22Rv1 (cell line): ENCODE measurements around the gene ANKAR.

Experiments
- ZFX ChIP-seq: fragments of 450-650 bp; IDR thresholded peaks from 2 replicates; pipeline ENCODE4 v1.6.1; 2017; ENCODE audit warnings: antibody characterized with exemption, borderline replicate concordance
- TF ChIP-seq, protein P1 (sequence below): fragments of 450-650 bp; IDR thresholded peaks from 2 replicates; pipeline ENCODE4 v1.5.1; 2017; ENCODE audit warnings: mild to moderate bottlenecking

DNA sequence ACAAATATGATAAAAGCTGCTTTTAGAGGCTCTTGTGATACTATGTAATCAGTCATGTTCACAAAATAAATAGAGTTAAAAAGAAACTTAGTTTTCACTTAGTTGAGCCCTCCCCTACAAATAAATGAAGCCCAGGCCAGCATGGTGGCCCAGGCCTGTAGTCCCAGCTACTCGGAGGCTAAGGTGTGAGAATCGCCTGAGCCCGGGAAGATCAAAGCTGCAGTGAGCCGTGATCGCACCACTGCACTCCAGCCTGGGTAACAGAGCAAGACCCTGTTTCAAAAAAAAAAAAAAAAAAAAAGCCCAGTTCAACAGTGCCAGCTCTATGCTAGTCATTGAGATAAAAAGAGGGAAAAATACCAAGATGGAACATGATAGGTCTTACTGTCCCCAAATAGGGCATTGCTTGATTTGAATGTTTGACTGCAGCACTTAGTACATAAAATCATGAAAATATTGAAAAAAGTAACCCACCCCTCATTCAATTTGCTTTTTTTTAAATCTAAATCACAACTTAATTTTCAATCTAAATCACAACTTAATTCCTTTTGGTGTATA is 11.7 kb upstream of the ANKAR start:
- TF ChIP-seq, protein P1, sequence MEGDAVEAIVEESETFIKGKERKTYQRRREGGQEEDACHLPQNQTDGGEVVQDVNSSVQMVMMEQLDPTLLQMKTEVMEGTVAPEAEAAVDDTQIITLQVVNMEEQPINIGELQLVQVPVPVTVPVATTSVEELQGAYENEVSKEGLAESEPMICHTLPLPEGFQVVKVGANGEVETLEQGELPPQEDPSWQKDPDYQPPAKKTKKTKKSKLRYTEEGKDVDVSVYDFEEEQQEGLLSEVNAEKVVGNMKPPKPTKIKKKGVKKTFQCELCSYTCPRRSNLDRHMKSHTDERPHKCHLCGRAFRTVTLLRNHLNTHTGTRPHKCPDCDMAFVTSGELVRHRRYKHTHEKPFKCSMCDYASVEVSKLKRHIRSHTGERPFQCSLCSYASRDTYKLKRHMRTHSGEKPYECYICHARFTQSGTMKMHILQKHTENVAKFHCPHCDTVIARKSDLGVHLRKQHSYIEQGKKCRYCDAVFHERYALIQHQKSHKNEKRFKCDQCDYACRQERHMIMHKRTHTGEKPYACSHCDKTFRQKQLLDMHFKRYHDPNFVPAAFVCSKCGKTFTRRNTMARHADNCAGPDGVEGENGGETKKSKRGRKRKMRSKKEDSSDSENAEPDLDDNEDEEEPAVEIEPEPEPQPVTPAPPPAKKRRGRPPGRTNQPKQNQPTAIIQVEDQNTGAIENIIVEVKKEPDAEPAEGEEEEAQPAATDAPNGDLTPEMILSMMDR = no peak
- TF ChIP-seq ZFX = no peak
